COLO668 (cell line): ENCODE measurements around the gene SLC22A23.
A peak's percentile ranks its signal among the peaks of the same experiment; 100 is the strongest.
"Not testable (repeated sequence)": the region's sequence is repeated elsewhere in the genome, so short reads cannot be mapped to it uniquely, and the experiment has no call there.

Experiments used
- DNase-seq: peaks from one replicate; lab custom pipeline; 2025; ENCODE audit not compliant: unreplicated experiment; lab: John Stamatoyannopoulos, UW

SLC22A23 gene

DNA sequence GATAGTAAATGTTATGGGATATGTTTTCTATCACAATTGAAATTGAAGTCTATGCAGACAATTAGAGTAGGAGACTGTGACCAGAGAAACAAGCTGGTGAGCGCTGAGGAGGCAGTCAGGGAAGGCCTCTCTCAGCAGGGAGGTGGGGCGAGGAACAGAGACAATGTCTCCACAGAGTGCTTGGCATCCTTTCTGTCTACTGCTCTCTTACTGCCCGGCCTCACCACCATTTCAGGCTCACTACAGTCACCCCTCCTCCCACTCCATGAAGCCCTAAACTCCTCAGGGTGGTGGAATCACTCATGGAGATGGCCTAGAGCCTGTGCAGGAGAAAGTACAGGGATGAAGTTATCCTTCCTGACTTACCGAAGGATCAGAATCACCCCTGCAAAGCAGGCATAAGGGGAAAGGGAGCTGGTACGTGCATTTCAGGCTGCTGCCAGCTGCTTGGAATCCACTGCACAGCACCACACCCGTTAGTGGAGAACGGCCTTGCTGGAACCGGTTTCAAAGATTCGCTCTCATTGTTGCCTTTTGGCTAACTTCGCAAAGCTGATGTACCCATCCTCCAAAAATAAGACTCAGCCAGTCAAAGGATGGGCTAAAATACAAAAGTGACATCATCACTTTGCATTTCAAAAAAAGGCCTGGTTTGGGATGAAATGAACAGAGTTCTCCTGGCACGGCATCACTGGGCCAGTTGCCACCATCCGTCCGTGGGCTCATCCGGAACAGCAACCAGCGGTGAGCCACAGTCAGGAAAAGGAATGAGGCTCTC is 67.3 kb downstream of the SLC22A23 start:
- DNase-seq, result no peak

DNA sequence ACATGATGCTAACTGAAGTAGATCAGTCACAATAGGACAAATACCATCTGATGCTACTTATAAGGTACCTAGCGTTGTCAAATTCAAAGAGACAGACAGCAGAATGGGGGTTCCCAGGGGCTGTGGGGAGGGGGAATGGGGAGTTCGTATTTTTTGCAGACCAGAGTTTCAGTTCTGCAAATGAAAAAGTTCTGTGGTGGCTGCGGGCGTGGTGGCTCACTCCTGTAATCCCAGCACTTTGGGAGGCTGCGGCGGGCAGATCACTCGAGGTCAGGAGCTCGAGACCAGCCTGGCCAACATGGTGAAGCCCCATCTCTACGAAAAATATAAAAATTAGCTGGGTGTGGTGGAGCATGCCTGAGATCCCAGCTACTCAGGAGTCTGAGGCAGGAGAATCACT is 68.1 kb downstream of the SLC22A23 start:
- no peak for DNase-seq

DNA sequence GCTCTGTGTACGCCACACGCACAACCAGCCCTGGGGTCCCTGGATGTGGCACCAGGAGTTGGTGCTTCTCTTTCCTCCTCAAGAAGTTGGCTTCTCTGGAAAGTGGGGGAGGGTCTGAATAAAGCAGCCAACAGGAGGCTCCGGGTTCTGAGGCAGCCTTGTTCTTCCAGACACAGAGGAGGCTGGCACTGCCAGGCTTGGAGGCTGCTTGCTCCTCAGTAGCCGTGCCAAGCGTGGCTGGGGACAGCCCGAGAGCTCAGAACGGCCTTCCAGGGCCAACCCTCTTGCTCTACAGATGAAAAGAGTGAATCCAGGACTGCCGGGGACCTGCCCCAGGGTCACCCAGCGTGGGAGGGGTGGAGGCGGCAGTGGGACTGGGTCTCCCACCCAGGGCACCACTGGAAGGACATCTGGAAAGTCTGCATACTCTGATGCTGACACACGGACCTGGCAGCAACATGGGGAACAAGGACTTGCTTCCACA is 70.4 kb downstream of the SLC22A23 start:
- no peak for DNase-seq

DNA sequence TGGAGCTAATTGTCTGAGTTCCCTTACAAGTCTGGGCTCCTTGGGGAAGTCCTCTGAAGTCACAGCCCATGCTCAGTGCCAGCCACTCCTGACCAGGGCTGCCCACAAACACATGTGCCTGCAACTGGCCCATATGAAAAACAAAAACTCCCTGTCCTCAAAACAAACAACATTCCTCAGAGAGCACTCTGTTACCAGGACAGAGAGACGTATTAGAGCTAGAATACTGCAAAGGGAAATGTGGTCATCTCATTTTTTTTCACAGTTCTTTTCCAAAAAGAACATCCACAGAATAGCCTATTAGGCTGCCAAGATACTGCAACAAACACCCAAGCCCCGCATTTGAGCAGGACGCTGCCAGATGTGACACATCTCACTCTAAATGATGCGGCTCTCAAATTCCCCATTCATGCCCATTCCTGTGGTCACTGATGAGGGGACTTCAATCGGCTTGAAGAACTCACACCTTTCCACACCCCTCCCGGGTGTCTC is 71.1 kb downstream of the SLC22A23 start:
- no peak for DNase-seq

DNA sequence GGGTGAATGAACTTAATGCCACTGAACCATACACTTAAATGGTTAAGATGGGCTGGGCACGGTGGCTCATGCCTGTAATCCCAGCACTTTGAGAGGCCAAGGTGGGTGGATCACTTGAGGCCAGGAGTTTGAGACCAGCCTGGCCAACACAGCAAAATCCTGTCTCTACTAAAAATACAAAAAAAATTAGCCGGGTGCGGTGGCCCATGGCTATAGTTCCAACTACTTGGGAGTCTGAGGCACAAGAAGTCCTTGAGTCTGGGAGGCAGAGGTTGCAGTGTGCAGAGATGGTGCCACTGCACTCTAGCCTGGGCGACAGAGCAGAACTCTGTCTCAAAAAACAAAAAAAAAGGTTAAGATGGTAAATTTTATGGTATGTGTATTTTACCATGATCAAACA is 71.7 kb downstream of the SLC22A23 start:
- not testable (repeated sequence) for DNase-seq

DNA sequence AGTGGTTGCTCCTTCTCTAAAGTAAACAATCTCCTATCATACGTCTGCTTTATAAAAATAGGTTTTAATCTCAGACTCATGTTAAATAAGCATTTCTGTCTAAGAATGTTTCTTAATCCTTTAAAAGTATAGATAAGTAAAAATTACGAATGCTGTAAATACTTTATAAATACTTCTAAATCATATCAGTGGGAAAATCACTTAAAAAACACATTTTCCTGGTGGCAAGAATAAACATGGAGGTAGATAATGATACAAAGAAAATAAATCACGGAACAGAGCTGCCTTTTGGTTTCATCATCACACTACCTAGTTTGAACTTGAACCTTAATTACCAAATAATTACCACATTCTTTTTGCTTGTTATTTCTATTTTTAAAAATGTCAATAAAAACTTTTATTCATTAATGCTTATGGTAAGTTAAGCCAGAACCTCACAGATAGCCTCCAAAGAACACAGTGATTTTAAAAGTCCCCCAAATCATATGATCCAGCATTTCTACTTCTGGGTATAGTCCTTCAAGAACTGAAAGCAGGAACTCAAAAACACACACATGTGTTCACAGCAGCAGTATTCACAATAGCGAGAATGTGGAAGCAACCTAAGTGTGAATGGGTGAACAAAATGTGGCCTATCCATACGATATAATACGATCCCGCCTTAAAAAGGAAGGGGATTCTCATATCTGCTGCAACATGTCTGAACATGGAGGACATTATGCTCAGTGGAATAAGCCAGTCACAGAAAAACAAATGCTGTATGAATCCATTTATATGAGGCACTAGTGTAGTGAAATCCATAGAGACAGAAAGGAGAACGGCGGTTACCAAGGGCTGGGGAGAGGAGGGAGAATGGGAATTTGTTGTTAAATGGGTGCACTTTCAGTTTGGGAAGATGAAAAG is 72.4 kb downstream of the SLC22A23 start:
- DNase-seq, result no peak

DNA sequence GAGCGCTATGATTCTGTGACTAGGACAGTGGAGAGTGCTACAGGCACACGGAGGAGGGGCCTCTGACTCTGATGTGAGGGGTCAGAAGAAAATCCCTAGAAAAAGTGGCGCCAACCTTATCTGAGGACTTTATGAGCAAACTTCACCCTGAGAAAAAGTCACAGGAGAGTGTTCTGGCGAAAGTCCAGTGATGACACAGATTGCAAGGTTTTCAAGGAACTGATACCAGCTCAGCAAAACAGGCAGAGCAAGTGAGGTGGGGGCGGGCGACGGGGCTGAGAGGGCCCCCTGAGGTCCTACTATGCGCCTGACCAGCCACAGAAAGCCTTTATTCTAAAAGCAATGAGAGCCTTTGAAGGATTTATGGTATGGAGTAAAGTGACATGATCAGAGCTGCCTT is 73.3 kb downstream of the SLC22A23 start:
- no peak for DNase-seq

DNA sequence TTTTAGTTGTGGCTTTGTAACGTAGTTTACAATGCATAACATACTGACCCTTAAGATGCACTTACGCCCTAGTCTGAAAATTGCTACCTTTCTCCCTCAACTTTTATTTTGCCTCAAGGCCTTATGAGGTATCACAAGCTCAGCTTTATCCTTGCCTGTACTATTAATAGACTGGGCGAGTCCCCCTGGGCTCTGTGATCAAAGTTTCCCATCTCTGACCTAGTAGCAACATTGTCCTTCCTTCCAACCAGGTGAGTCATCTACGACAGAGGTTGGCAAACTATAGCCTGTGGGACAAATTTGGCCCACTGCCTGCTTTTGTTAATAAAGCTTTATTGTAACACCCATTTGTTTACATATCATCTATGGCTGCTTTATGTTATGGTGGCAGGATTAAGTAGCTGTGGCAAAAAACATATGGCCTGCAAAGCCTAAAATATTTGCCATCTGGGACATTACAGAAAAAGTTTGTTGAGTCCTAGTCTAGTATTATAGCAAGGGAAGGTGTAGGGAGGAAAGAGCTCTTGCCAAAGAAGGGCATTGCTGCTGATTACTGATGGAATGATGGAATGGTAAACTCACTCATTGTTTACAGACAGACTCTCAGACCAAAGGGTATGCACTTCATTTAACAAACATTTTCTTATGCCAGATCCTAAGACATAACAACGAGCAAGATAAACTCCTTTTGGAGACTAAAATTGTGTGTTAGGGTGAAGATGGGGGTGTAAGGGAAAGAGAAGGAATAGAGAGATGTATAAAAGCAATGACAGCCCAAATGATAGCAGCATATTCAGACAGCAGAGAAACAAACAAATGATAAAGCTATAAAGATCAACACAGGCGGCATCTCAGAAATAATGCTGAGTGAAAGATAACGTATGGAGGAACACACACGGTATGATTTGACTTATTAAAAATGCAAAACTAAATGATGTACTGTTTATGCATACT is 74.2 kb downstream of the SLC22A23 start:
- DNase-seq, result no peak

DNA sequence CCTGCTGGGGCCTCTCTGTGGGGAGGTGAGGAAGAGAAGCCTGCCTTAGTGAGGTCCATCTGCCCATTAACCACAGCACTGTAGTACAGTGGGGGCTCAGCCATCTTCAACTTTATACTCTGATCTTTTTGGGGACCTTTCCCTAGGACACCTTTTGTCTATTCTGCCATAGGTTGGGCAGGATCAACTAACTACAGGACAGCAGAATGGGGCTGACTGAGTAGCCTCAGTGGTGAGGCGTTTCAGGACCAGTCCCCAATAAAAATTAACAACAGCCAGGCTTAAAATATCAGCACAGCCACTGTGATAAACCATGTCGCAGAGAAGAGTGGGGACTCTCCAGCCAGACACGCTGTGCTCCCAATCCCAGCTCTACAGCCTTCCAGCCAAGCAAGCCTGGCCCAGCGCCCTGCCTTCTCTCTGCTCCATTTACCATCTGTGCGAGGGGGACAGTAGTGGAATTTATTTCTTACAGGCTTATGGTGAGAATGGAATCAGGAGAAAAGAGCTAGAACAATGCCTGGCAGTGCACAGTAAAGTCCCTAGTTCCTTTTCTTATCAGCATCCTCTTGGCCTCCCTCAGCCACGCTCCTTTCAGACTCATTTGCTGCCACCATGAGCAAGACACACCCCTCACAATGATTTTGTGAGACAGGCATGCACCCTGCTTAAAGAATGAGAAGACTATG is 75.5 kb downstream of the SLC22A23 start:
- no peak for DNase-seq

DNA sequence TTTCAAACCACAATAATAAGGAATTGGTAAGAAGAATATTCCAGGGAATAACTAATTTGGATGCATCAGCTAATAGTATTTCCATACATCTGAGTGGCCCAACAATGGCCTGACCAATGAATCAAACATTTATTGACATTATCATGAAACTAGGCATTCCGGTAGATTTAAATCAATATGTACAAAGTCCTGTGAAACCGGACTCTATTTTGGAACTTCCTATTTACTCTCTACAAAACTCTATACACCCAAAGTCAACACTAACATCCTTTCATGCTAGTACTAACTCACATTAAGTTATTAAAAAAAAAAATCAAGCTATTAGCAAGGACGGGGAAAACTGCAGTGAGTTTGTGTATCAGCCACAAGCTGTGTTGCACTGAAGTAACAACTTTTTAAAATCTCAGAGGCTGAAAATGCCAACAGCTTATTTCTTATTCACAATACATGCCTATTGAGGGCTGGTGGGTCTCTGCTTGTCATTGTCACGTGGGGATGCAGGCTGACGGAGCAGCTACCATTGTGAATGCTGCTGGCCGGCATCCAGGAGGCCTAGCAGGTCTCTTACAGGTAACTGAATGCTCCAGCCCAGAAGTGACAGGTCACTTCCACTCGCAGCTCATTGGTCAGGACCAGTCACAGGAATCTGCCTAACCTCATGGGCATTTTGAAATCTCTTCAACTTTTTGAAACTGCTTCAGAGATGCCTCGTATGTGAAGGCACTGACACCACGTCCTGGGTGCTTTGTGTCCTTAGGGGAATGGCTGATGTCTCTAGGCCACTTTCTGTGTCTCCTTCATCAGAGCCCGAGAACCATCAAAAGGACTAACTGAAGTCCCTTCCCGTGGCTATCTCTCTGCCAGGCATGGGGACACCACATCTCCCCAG is 76.3 kb downstream of the SLC22A23 start:
- DNase-seq, result peak; percentile 71

DNA sequence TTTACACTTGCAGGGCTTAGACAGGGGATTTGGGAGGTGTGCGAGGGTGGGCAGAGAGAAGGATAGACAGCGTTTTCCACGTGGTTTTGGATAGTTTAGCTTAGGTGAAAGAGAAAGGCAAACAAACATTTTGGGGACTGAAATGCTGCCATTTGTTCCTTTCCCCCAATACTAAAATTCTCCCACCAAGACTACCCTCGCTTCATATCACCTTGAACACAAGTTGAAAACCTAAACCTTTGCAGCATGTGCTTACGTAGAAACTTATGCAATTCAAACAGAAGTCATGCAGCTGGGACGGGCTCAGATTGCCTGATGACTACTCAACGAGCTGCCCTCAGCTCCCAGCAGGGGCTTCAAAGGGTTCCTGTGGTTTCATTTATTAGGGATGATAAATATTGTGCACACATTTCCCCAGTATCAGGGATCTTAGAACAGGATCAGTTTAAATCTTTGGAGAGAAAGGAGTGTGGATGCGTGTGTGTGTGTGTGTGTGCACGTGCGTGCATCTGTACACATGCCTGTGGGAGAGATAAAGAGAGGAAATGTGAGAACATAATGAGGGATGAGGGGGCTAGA is 77.3 kb downstream of the SLC22A23 start:
- DNase-seq, result no peak

DNA sequence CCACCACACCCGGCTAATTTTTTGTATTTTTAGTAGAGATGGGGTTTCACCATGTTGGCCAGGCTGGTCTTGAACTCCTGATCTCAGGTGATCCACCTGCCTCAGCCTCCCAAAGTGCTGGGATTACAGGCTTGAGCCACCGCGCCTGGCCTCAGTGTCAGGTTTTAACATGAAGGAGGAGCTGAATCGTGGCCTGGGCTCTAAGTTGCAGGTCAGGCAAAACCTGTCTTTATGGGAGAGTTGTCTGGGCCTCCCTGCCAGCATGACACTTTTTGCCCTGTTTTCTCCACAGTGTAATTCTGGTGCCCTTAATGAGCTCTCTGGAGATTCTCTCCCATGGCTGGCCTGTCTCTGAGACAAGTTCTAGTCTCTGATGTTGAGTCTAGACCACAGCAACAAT is 78.0 kb downstream of the SLC22A23 start:
- DNase-seq, result not testable (repeated sequence)

DNA sequence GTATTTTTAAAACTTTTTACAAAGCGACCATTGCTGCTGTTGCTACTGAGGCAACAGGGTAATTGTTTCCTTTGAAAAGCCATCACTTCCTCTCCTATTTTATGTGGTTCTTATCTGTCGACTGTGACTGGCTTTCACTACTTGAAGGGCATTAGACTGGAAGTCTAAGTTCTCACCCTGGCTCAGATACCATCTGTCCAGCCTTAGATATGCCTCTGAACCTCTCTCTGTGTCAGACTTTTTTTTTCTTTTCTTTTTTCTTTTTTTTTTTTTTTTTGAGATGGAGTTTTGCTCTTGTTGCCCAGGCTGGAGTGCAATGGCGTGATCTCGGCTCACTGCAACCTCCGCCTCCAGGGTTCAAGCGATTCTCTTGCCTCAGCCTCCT is 78.5 kb downstream of the SLC22A23 start:
- not testable (repeated sequence) for DNase-seq

DNA sequence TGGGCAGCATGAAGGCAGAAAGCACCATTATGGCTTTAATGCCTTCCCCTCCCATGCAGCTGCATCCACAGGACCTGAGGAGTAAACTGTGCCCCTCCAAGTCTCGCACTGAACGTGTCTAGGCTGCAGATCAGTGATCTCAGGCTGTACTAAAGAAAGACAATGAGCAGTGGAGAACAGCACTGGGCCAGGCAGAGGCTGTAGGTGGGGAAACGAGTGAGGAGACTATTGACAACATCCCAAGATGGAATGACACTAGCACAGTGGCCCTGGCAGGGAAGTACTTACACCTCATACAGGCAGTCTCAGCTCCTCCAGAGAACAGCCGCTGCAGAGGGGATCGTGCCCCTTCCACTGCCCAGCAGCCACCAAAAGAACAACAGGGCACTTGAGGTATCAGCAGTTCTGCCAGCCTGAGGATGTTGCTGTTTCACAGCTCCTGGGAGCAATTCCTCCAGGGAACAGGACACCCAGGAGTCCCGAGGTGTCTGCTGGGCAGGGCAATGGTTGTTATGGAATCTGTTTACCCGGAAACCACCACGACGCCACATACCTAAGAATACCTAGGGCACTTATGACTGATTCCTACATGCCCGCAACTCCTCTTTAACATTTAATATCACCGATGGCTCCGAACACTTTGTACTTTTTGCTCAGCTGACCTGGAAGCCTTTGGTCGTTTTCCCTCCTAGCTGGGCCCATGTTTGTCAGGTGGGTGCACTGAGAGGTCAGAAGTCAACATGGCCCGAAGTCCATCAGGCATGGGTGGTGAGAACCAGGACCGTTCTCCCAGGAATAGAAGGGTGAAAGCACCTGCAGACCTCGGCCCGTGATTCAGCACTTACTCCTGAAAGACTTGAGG is 79.1 kb downstream of the SLC22A23 start:
- DNase-seq, result no peak

DNA sequence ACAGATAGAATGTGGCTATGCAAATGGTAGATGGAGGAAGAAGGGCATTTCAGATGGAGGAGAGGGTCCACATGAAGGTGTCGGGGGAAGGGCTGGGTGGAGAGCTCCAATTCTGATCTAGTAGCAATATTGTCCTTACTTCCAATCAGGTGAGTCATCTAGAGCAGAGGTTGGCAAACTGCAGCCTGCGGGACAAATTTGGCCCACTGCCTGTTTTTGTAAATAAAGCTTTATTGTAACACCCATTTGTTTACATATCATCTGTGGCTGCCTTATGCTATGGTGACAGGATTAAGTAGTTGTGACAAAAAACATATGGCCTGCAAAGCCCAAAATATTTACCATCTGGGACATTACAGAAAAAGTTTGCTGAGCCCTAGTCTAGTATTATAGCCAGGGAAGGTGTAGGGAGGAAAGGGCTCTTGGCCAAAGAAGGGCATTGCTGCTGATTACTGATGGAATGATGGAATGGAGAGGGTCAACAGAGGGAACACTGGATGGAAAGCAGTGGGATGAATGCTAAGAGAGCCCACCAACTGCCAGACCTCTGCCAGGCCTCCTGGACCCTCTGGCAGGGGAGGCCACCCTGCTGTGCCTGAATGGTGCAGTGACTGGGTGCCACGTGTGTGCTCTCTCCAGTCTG is 79.8 kb downstream of the SLC22A23 start:
- no peak for DNase-seq

DNA sequence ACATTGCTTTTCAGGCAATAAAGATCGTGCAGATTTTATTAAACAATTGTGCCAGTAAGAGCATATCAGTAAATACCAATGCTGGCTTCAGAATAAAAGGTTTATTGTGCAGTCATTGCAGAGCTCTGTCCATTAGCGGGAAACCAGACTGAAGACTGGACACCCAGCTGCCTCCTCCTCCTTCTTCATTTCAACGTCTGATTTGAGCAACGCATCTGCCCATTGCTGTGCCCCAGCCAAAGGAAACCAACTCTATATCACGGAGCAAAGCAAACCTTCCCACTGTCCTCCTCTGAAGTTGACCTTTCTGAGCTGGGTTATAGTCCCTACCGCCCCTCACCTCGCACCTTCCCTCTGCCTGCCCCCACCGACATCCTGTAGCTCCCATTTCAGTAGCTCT is 80.8 kb downstream of the SLC22A23 start:
- DNase-seq, result no peak

DNA sequence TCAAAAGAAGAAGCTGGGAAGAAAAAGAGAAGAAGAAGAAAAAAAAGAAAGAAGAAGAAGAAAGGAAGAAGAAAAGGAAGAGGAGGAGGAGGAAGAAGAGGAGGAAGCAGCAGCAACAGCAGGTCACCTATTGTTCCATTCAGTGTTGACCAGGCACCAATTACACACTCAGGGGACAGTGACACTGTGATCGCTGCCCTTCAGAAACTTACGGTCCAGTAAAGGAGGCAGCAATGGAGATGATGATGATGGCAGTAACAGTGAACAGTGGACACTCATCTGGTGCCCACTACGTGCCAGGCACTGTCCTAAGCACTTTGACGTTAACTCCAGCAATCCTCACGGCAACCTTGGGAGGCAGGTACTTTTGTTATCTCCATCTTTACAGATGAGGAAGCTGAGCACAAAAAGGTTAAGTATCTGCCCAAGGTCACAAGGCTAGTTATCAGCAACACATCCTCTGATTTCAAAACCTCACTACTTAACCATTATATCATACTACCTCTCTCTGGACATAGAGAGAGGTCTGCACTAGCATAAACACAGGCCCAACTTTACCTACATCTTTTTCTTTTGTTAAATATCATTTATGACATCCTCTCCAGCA is 83.2 kb downstream of the SLC22A23 start:
- DNase-seq, result no peak
